22Rv1 (cell line): ENCODE data around the gene SCN1A.

Experiments
- CTCF ChIP-seq: fragments of 450-650 bp; IDR thresholded peaks from 2 replicates; pipeline ENCODE4 v1.5.1; 2017; ENCODE audit warnings: mild to moderate bottlenecking
- ZFX ChIP-seq: fragments of 450-650 bp; IDR thresholded peaks from 2 replicates; pipeline ENCODE4 v1.6.1; 2017; ENCODE audit warnings: antibody characterized with exemption, borderline replicate concordance

- TF ChIP-seq CTCF (no peak), ZFX (no peak)
Observed at GRCh38 chr2:166032361-166032760, 95.5 kb downstream of the SCN1A start.
